ENCODE results near the gene TRIM26. TPM values are rescaled to one million over a fixed set of nuclear protein-coding genes. Genes with fewer than 3 reads are reported as not detected.

Gene TRIM26
- total and polyA plus RNA-seq, 12 donors: 18.4 to 49.6 (median 36.9) TPM

DNA sequence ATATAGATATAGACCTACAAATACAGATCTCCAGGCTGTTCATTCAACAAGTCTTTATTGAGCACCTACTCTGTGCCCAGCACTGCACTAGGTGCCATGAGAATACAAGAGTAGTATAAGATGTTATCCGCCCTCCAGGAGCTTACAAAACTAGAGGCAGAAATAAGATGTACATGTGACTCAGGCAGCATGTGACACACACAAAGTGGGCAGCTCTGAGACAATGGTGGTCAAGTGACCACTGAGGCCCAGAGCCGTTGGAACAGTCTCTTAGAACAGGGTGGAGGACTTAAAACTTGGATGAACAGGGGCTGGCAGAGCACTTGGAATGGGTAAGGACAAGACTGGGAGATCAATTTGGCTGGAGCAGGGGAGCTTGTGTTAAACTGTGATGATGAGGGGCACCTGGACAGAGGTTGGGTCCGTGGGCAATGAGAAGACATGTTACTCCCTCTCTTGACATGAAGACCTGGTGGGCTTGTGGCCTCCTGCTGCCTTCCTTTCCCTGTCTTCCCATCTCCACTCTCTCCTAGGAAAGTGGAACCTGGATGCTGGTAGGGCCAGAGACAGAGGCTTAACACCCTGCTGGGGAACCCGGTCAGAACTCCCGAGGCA, 28.7 kb downstream of the TRIM26 start:
- WGBS, 4 donors: 78 to 99% (median 97%) methylated on average over 5 of the region's 5 CpGs
- no peaks in the 10 kb centered on the region for H3K27me3 ChIP-seq
- H3K4me1 ChIP-seq (replicated peaks in 1 of 2): no peaks in the 10 kb centered on the region
- intact Hi-C loops (cut with DNase I): no loop called here
- no peak for TF ChIP-seq POLR2A (IDR thresholded peaks at IDR 0.05)
- no peaks in the 10 kb centered on the region for H3K9me3 ChIP-seq (replicated peaks in 1 of 3)
- DNase-seq: no peak
- H3K36me3 ChIP-seq (replicated peaks in 1 of 2): peaks cover 0 to 28% of the 10 kb centered on the region in 2 donors
- no peak overlapping the region for H3K4me3 ChIP-seq
- H3K27ac ChIP-seq: no peak overlapping the region

DNA sequence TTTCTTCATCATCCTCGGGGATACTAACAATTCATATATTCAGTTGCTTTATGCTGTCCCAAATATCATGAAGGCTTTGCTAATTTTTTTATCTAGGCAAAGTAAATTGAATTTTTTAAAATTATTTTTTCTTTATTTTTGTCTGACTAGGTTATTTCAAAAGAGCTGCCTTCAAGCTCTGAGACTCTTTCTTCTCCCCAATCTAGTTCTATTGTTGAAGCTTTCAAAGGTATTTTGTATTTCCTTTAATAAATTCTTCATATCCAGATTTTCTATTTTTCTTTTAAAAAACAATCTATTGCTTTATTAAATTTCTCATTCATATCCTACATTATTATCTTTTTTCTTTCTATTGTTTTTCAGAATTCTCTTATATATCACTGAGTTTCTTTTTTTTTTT, 33.1 kb downstream of the TRIM26 start:
- H3K27me3 ChIP-seq: peaks cover 12% of the 10 kb centered on the region
- intact Hi-C loops (cut with DNase I): no loop called here
- TF ChIP-seq, protein P1, sequence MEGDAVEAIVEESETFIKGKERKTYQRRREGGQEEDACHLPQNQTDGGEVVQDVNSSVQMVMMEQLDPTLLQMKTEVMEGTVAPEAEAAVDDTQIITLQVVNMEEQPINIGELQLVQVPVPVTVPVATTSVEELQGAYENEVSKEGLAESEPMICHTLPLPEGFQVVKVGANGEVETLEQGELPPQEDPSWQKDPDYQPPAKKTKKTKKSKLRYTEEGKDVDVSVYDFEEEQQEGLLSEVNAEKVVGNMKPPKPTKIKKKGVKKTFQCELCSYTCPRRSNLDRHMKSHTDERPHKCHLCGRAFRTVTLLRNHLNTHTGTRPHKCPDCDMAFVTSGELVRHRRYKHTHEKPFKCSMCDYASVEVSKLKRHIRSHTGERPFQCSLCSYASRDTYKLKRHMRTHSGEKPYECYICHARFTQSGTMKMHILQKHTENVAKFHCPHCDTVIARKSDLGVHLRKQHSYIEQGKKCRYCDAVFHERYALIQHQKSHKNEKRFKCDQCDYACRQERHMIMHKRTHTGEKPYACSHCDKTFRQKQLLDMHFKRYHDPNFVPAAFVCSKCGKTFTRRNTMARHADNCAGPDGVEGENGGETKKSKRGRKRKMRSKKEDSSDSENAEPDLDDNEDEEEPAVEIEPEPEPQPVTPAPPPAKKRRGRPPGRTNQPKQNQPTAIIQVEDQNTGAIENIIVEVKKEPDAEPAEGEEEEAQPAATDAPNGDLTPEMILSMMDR (IDR thresholded peaks at IDR 0.05): no peak
- TF ChIP-seq POLR2A (IDR thresholded peaks at IDR 0.05): no peak
- H3K9me3 ChIP-seq (replicated peaks in 1 of 3): no peaks in the 10 kb centered on the region
- no peaks in the 10 kb centered on the region for H3K4me1 ChIP-seq (replicated peaks in 1 of 2)
- H3K4me3 ChIP-seq: no peak overlapping the region
- 70 to 97% (median 93%) methylated on average over 1 of the region's 1 CpG for WGBS, 4 donors
- H3K36me3 ChIP-seq (replicated peaks in 1 of 2): peaks cover 0 to 2% of the 10 kb centered on the region in 2 donors
- DNase-seq: no peak
- no peak overlapping the region for H3K27ac ChIP-seq

DNA sequence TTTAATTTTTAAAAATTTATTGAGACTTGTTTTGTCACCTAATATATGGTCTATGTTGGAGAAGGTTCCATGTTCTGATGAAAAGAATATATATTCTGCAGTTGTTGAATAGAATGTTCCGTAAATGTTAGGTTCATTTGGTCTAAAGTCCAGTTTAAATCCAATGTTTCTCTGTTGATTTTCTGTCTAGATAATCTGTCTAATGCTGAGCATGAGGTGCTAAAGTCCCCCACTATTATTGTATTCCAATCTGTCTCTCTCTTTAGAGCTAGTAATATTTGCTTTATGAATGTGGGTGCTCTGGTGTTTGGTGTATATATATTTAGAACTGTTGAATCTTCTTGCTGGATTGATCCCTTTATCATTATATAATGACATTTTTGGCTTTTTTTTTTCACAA, 34.4 kb downstream of the TRIM26 start:
- intact Hi-C loops (cut with DNase I): no loop called here
- H3K9me3 ChIP-seq (replicated peaks in 1 of 3): no peaks in the 10 kb centered on the region
- no peak for DNase-seq
- H3K27me3 ChIP-seq: peaks cover 12% of the 10 kb centered on the region
- TF ChIP-seq POLR2A (IDR thresholded peaks at IDR 0.05): no peak
- TF ChIP-seq, protein P1 (IDR thresholded peaks at IDR 0.05): no peak
- H3K36me3 ChIP-seq (replicated peaks in 1 of 2): no peaks in the 10 kb centered on the region
- no peak overlapping the region for H3K27ac ChIP-seq
- no peak overlapping the region for H3K4me3 ChIP-seq
- WGBS, 4 donors: 0 to 100% (median 55%) methylated on average over 1 of the region's 1 CpG
- H3K4me1 ChIP-seq (replicated peaks in 1 of 2): no peaks in the 10 kb centered on the region

DNA sequence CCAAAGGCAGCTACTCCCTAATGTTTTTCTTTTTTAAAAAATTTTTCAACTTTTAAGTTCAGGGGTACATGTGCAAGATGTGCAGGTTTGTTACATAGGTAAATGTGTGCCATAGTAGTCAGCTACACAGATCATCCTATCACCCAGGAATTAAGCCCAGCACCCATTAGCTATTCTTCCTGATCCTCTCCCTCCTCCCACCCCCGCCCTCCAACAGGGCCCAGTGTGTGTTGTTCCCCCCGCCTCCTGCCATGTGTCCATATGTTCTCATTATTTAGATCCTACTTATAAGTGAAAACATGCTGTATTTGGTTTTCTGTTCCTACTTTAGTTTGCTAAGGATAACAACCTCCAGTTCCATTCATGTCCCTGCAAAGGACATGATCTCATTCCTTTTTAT, 37.4 kb downstream of the TRIM26 start:
- no peaks in the 10 kb centered on the region for H3K36me3 ChIP-seq (replicated peaks in 1 of 2)
- peaks cover 34% of the 10 kb centered on the region for H3K27me3 ChIP-seq
- TF ChIP-seq POLR2A (IDR thresholded peaks at IDR 0.05): no peak
- TF ChIP-seq, protein P1 (IDR thresholded peaks at IDR 0.05): no peak
- intact Hi-C loops (cut with DNase I): no loop called here
- no peak overlapping the region for H3K4me3 ChIP-seq
- no peak for DNase-seq
- 65 to 85% (median 76%) methylated on average over 2 of the region's 2 CpGs for WGBS, 4 donors
- H3K4me1 ChIP-seq (replicated peaks in 1 of 2): no peaks in the 10 kb centered on the region
- H3K27ac ChIP-seq: no peak overlapping the region
- H3K9me3 ChIP-seq (replicated peaks in 1 of 3): no peaks in the 10 kb centered on the region

DNA sequence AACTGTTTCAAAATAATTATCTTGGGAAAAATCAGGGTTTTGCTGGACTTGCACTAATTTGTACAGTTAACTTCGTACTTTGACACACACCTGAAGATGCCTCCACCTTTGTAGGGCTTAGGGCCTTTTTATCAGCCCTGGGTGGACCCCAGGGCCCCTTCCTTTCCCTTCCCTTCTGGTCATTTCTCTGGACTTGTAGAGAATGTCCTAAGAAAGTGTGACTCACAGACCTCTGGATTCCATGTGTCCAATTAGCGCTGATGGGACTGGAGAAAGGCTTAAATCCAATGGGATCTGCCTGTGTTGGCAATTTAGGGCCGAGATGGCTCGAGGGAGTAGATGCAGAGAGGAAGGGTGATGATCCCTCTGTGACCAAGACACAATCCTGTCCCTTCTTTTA, 40.5 kb downstream of the TRIM26 start:
- Histone ChIP-seq H3K9me3 (replicated peaks in 1 of 3) (no peaks in the 10 kb centered on the region), H3K36me3 (replicated peaks in 1 of 2) (no peaks in the 10 kb centered on the region), H3K27me3 (peaks cover 35% of the 10 kb centered on the region), H3K27ac (no peak overlapping the region), H3K4me1 (replicated peaks in 1 of 2) (no peaks in the 10 kb centered on the region), H3K4me3 (no peak overlapping the region)
- 78 to 93% (median 80%) methylated on average over 4 of the region's 4 CpGs for WGBS, 4 donors
- intact Hi-C loops (cut with DNase I): no loop called here
- DNase-seq: no peak
- TF ChIP-seq, protein P1 (IDR thresholded peaks at IDR 0.05): no peak
- TF ChIP-seq POLR2A (IDR thresholded peaks at IDR 0.05): no peak
